ENCODE data around the gene RGS11.
A peak's percentile ranks its signal among the peaks of the same experiment; 100 is the strongest.
"Not testable (repeated sequence)": the region's sequence is repeated elsewhere in the genome, so short reads cannot be mapped to it uniquely, and the experiment has no call there.

The RGS11 gene

DNA sequence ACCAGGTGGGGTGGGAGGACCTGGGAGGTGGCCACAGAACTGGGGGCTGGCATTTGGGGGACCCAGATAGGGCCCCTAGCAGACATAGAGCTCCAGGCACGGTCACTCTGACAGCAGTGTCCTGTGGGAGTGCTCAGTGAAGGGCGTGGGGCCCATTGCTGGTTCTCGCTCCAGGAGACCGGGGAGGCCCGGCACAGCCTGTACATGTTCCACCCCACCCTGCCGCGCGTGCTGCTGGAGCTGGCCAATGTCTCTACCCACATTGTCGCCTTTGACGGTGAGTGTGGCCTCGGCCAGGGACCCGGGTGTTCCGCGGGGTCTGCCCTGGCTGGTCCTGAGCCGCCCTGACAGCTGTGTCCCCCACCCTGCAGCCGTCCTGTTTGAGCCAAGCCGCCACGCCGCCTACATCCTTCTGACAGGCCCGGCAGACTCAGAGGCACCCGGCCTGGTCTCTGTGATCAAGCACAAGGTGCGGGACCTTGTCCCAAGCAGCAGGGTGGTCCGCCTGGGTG is 11.2 kb downstream of the RGS11 start:
- FAIRE-seq, result no peak
- DNase-seq (ENCODE audit: low spot score), result no peak

- DNase-seq (ENCODE audit: low spot score) (no peak), FAIRE-seq (no peak)
These were observed 11.8 kb downstream of the RGS11 start for GRCh38 chr16:263944-264343.

GRCh38 chr16:263182-263774 is 12.5 kb downstream of the RGS11 start:
- no peak for FAIRE-seq
- no peak for DNase-seq (ENCODE audit: low spot score)

DNA sequence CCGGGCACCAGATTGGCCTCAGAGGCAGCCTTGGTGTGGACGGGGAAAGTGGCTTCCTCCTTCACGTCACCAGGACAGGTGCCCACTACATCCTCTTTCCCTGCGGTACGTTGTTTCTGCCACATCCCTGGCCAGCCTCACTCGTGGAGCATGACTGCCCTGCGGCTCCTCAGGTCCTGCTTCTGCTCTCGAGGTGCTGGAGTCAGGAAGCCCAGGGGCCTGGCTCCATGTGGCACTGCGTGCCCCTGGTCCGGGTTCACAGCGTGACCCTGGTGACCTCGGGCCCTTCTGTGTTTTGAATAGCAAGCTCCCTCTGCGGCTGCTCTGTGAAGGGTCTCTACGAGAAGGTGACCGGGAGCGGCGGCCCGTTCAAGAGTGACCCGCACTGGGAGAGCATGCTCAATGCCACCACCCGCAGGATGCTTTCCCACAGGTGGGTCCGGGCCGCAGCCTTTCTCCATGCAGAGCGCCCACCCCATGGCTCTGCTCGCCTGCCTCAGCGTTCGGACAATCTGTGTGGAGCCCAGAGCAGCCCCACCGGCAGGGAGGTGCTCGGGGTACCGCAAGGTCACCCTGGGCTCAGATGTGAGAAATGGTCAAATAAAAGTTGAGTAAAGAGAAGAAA is 13.5 kb downstream of the RGS11 start:
- DNase-seq (ENCODE audit: low spot score) (no peak), FAIRE-seq (no peak)

DNA sequence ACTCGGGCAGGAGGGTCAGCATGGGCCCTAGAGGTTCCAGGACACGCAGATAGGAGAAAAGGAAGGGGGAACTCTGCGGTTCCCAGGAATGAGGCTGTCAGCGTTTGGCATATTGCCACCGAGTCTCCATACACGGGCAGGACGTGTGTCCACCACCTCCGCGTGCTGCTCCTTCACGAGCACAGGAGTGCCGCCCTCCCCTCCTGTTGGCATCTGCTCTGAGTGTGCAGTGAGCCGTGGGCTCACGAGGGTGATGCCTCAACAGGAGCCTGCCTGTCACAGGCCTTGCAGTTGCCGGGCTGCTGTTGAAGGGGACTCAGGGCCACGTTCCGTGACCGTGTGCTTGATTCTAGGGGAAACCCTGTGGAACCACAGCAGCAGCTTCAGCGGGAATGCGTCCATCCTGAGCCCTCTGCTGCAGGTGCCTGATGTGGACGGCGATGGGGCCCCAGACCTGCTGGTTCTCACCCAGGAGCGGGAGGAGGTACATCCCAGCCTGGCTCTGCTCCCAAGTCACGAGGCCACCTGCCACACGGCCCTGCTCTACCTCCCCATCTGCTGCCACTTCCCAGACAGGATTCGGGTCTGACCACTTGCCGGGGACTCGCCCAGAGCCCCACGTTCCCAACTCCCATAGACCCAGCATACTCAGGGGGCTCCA is 14.6 kb downstream of the RGS11 start:
- DNase-seq (ENCODE audit: low spot score) (no peak), FAIRE-seq (no peak)

DNA sequence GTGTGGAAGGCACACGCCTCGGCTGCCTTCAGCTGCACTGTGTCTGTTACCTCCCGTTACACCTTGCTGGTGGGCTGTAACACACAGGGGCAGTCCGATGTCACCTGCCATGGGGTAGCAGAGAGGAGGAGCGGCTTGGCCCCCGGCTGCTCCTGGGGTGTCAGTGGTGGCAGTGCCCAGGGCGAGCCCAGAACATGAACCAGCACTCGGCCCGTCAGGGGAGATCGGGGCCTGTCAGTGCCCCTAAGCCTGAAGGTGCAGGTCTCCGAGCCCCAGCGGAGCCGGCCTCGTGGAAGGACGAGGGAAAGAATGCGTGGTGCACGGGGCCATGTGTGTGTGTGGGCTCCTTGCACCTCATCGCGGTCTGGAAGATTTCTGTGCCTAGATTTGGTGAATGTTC is 15.4 kb downstream of the RGS11 start:
- no peak for FAIRE-seq

DNA sequence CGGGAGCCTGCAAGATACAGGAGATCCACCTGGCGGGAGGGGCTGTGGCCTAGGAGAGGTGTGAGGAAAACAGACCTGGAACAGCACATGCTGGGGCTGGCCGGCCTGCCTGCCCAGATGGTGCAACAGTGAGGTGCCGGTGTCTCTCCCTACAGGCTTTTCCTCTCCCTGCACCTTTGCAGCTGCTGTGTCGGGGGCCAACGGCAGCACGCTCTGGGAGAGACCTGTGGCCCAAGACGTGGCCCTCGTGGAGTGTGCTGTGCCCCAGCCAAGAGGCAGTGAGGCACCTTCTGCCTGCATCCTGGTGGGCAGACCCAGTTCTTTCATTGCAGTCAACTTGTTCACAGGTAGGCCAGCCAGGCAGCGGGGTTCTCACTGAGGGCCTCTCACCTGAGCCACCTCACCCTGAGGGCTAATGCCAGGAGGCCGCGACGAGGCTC is 15.9 kb downstream of the RGS11 start:
- no peak for FAIRE-seq
- no peak for DNase-seq (ENCODE audit: low spot score)

More for the DNA sequence above, 15.4 kb downstream of the RGS11 start:
- DNase-seq (ENCODE audit: low spot score), result no peak

GRCh38 chr16:259226-259625 is 16.5 kb downstream of the RGS11 start:
- DNase-seq (ENCODE audit: low spot score), result no peak
- no peak for FAIRE-seq

GRCh38 chr16:258091-258490 is 17.7 kb downstream of the RGS11 start:
- not testable (repeated sequence) for DNase-seq (ENCODE audit: low spot score); FAIRE-seq

- DNase-seq (ENCODE audit: low spot score) (no peak), FAIRE-seq (no peak)
These were observed 20.6 kb downstream of the RGS11 start for GRCh38 chr16:255183-255582.

GRCh38 chr16:254461-254860 is 21.3 kb downstream of the RGS11 start:
- FAIRE-seq (no peak), DNase-seq (ENCODE audit: low spot score) (no peak)

DNA sequence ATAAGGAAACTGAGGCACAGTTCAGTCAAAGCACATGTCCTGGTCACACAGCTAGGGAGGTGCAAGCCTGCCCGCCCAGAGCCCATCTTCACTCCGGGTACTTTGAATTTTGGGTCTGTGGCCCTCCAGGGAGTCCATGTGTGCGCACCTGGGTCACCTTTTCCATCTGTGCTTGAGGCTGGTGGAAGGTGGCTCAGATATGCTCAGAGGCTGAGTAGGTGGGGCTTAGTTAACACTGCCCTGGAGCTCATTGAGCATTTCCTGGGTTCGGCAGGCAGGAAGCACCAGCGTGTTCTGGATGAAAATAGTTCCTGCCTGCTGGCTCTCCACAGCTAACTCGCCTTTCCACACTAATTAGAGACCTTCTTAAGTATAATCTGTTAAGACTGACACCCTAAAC is 21.9 kb downstream of the RGS11 start:
- FAIRE-seq (no peak), DNase-seq (ENCODE audit: low spot score) (no peak)

DNA sequence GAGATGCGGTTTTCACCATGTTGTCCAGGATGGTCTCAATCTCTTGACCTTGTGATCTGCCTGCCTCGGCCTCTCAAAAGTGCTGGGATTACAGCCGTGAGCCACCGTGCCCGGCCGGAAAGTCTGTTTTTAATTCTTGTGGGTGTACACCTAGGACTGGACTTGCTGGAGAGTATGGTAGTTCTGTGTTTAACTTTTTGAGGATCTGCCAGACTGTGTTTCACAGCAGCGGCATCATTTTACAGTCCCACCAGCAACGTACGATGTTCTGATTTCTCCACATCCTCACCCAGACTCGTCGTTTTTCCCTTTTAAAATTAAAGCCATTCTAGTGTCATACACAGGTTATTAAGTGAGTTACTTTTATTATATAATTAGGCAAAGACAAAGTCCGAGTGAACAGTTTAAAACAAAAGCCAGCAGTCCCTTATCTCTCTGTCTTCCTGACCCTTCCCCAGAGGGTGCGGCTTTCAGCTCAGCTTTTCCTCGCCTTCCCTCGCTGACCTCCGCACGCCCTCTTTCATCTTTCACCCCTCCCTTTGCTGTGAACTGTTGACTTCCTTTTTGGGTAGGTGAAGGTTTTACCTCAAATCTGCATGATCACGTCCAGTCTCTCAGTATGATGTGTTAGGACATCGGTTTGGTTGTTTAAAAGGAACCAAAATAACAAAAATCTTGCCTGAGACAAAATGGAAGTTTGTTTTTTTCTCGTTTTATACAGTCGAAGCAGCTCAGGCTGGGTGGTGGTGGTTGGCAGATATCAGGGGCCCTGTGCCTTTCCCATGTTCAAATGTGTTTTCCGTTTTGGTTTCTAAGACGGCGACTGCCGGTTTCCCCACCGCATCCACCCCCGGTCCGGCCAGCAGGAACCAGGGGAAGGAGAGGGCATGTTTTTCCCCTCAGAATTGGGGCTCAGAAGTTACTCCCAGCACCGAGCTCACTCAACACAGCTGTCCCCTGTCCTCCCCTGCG is 23.1 kb downstream of the RGS11 start:
- FAIRE-seq (no peak), DNase-seq (ENCODE audit: low spot score) (no peak)

- DNase-seq (ENCODE audit: low spot score), result no peak
These were observed 26.3 kb downstream of the RGS11 start for GRCh38 chr16:249431-249830.

DNA sequence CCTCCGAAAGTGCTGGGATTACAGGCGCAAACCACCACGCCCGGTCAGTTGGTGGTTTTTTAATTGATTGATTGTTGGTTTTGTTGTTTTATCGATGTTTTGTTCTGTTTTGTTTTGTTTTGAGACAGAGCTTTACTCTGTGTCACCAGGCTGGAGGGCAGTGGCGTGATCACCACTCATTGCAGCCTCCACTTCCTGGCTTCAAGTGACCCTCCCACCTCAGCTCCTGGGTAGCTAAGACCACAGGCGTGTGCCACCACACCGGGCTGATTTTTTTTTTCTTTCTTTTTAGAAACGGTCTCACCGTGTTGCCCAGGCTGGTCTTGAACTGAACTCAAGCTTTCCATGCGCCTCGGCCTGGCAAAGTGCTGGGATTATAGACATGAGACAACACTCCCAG is 28.7 kb downstream of the RGS11 start:
- FAIRE-seq (no peak), DNase-seq (ENCODE audit: low spot score) (no peak)

More at GRCh38 chr16:249431-249830, 26.3 kb downstream of the RGS11 start:
- FAIRE-seq, result no peak

DNA sequence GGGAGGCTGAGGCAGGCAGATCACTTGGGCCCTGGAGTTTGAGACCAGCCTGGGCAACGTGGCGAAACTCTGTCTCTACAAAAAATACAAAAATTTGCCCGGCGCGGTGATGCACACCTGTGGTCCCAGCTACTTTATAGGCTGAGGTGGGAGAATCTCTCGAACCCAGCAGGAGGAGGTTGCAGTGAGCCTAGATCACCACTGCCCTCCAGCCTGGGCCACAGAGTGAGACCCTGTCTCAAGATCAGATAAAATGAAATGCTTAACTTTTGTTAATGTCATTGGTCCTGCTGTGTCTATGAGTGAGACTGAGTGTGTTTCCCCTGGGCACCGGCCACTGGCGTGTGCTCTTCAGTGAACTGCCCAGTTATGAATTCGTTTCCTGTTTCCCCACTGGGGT is 30.6 kb downstream of the RGS11 start:
- no peak for DNase-seq (ENCODE audit: low spot score)
- FAIRE-seq, result no peak

GRCh38 chr16:243348-243747 is 32.4 kb downstream of the RGS11 start:
- FAIRE-seq (no peak), DNase-seq (ENCODE audit: low spot score) (no peak)

- FAIRE-seq, result no peak
- DNase-seq (ENCODE audit: low spot score), result no peak
These were observed 33.5 kb downstream of the RGS11 start for GRCh38 chr16:242281-242680.

DNA sequence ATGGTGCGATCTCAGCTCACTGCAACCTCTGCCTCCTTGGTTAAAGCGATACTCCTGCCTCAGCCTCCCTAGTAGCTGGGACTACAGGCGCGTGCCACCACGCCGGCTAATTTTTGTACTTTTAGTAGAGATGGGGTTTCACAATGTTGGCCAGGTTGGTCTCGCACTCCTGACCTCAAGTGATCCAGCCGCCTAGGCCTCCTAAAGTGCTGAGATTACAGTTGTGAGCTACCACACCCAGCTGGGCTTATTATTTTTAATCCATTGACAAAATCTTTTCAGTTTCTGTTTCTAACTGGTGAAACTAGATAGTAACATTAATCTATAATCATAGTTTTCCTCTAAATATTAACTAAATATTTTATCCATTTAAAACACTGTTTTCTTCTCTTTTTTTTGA is 35.2 kb downstream of the RGS11 start:
- FAIRE-seq (no peak), DNase-seq (ENCODE audit: low spot score) (no peak)

DNA sequence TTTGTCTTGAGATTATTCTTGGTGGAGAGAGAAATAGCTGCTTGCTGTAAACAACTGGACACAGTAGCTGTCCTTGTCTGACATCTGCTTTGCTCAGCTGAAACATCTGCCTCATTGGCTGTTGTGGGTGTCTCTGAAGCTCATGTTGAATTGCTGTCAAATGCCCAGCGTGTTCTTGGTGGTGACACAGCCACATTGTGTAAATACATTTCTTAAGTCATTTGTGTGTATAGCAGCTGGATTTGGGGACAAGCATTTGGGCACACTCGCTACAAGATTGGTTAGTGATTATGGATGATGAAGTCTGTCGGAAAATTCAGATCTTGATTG is 35.8 kb downstream of the RGS11 start:
- no peak for DNase-seq (ENCODE audit: low spot score)
- FAIRE-seq, result no peak

DNA sequence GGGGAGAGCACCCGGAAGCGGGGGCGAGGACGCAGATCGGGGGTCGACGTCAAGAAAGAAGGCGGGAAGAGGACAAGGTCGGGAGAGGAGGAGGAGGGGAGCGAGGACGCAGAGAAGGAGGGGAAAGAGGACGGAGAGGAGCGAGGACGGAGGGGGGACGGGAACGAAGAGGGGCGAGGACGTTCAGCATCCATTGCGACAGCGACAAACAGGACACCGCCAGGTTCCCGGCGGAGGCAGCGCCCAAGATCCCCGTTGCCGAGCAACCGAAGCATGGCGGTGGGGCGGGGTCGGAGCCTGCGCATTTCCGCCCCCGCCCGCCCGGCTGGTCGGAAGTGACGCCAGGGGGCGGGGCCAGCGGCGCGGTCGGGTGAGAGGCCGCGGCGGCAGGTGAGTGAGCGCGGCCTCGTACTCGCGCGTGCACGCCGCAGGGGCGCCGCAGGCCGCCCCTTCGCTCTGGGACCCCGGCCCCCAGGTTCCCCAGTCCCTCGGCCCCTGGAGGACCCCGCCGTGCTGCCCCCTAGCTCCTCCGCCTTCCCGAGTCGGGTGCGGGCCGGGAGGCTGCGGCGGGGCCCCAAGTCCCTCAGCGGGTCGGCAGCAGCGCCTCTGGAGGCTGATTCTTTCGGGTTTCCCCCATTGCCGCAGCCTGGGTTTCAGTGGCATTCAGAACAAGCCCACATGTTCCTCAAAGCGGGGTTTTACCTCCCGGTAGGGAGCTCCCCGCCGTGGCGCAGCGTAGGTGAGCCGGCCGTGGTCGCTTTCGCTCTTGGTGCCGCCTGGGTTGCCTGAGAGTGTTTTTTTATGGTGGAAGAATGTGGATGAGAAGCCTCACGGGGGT is 41.1 kb downstream of the RGS11 start, which contains the start of gene FAM234A:
FAM234A (plus strand) TSS at position 354 of the 838 bp plus-strand sequence. CDS start 19,593 bp downstream, outside the sequence.
- FAIRE-seq (no peak), DNase-seq (ENCODE audit: low spot score) (peak; percentile 78)
